Renal pelvis (tissue), 4 donors: ENCODE data around the gene GALR2. TPM values are rescaled to one million over a fixed set of nuclear protein-coding genes. Genes with fewer than 3 reads are reported as not detected.

ENCODE experiments used
- DNase-seq: peaks from one replicate; pipeline ENCODE4 v3.0.0-alpha.2; 2013
- polyA plus RNA-seq, 3 donors: library from polyadenylated mRNA; unstranded; fragments of 120-200 nt; gene quantifications; one replicate each; pipeline ENCODE4 v1.2.1, GENCODE V29; 2013; ENCODE audit not compliant: insufficient read length in 3 of 3

GALR2 gene
- polyA plus RNA-seq, 3 donors = 0.24 to 0.87 (median 0.33) TPM

GRCh38 chr17:76124582-76125390, 50.2 kb downstream of the GALR2 start:
- no peak for DNase-seq

GRCh38 chr17:76125391-76125675, 50.8 kb downstream of the GALR2 start:
- no peak for DNase-seq

- DNase-seq = no peak
These were observed 51.3 kb downstream of the GALR2 start for GRCh38 chr17:76125922-76126321.

Other genes with a start within 250 kb of the GALR2 start
- gene UNC13D, start 230.4 kb upstream of the GALR2 start, polyA plus RNA-seq = 1 to 10 TPM; 4.8 to 6.6 (median 6.3) TPM
- 10 to 100 TPM; 82.9 to 89.7 (median 88.1) TPM for gene WBP2, start 219.4 kb upstream of the GALR2 start, polyA plus RNA-seq
- gene TRIM47, start 196.2 kb upstream of the GALR2 start, polyA plus RNA-seq = 1 to 10 TPM; 7.5 to 9.5 (median 7.8) TPM
- gene TRIM65, start 177.8 kb upstream of the GALR2 start, polyA plus RNA-seq = 10 to 100 TPM; 14.6 to 16.7 (median 16.3) TPM
- 100 to 1,000 TPM in 1 of 3 donors, 10 to 100 TPM in 2; 91.2 to 114 (median 97.4) TPM for gene MRPL38, start 169.9 kb upstream of the GALR2 start, polyA plus RNA-seq
- 10 to 100 TPM in 2 of 3 donors, 1 to 10 TPM in 1; 9.7 to 13.3 (median 13.1) TPM for gene FBF1, start 133.7 kb upstream of the GALR2 start, polyA plus RNA-seq
- 10 to 100 TPM; 30.1 to 42.2 (median 35.1) TPM for gene ACOX1, start 95.6 kb upstream of the GALR2 start, polyA plus RNA-seq
- gene TEN1, start 95.5 kb upstream of the GALR2 start, polyA plus RNA-seq = 10 to 100 TPM; 23.5 to 27.0 (median 25.5) TPM
- 10 to 100 TPM; 17.4 to 23.0 (median 21.9) TPM for gene CDK3, start 73.9 kb upstream of the GALR2 start, polyA plus RNA-seq
- gene EVPL, start 47.5 kb upstream of the GALR2 start, polyA plus RNA-seq = 10 to 100 TPM; 24.4 to 25.9 (median 25.4) TPM
- 100 to 1,000 TPM in 2 of 3 donors, 10 to 100 TPM in 1; 97.6 to 109 (median 106) TPM for gene SRP68, start 2.3 kb upstream of the GALR2 start, polyA plus RNA-seq
- 10 to 100 TPM; 13.4 to 30.9 (median 27.1) TPM for gene ZACN, start 4.4 kb downstream of the GALR2 start, polyA plus RNA-seq
- 100 to 1,000 TPM; 141 to 194 (median 166) TPM for gene EXOC7, start 29.0 kb downstream of the GALR2 start, polyA plus RNA-seq
- 10 to 100 TPM; 28.2 to 31.7 (median 31.5) TPM for gene FOXJ1, start 66.5 kb downstream of the GALR2 start, polyA plus RNA-seq
- 10 to 100 TPM; 27.6 to 33.2 (median 33.0) TPM for gene RNF157, start 165.7 kb downstream of the GALR2 start, polyA plus RNA-seq
- 10 to 100 TPM; 34.5 to 47.6 (median 47.3) TPM for gene UBALD2, start 190.6 kb downstream of the GALR2 start, polyA plus RNA-seq
- 10 to 100 TPM in 1 of 3 donors, 1 to 10 TPM in 2; 9.3 to 10.2 (median 9.9) TPM for gene QRICH2, start 233.5 kb downstream of the GALR2 start, polyA plus RNA-seq